Peyer's patch (tissue), 4 donors: Measurements from ENCODE around the gene PTPN5.

Experiments
- POLR2A ChIP-seq, 2 donors: fragments of 450-650 bp; IDR thresholded peaks; one replicate each; pipeline ENCODE4 v1.5.1; 2017; ENCODE audit warnings: antibody characterized with exemption in 2 of 2, mild to moderate bottlenecking in 2 of 2, moderate library complexity in 2 of 2
- TF ChIP-seq, protein P1 (sequence below), 6 experiments: fragments of 450-650 bp in 4 of 6; fragments of 200-600 bp in 2 of 6; sonication (generic) in 1 of 6; IDR thresholded peaks; one replicate each; pipeline ENCODE4 v1.5.1; 2017 to 2019; ENCODE audit warnings: antibody characterized with exemption in 6 of 6, mild to moderate bottlenecking in 3 of 6, moderate library complexity in 1 of 6

GRCh38 chr11:18791969-18792628, 501 bp upstream of the PTPN5 start:
- TF ChIP-seq, protein P1, sequence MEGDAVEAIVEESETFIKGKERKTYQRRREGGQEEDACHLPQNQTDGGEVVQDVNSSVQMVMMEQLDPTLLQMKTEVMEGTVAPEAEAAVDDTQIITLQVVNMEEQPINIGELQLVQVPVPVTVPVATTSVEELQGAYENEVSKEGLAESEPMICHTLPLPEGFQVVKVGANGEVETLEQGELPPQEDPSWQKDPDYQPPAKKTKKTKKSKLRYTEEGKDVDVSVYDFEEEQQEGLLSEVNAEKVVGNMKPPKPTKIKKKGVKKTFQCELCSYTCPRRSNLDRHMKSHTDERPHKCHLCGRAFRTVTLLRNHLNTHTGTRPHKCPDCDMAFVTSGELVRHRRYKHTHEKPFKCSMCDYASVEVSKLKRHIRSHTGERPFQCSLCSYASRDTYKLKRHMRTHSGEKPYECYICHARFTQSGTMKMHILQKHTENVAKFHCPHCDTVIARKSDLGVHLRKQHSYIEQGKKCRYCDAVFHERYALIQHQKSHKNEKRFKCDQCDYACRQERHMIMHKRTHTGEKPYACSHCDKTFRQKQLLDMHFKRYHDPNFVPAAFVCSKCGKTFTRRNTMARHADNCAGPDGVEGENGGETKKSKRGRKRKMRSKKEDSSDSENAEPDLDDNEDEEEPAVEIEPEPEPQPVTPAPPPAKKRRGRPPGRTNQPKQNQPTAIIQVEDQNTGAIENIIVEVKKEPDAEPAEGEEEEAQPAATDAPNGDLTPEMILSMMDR (IDR thresholded peaks at IDR 0.05): no peak
- TF ChIP-seq POLR2A (IDR thresholded peaks at IDR 0.05): no peak
